CD4-positive, alpha-beta T cell treated with Interferon gamma for 1 hour (primary cell): Measurements from ENCODE around the gene PARP3.
A peak's percentile ranks its signal among the peaks of the same experiment; 100 is the strongest.
"Not testable (repeated sequence)": the region's sequence is repeated elsewhere in the genome, so short reads cannot be mapped to it uniquely, and the experiment has no call there.

Source experiments
- DNase-seq: peaks from one replicate; pipeline ENCODE4 v3.0.0-alpha.2; 2020

Gene PARP3

GRCh38 chr3:51986010-51986947 lies 44.1 kb downstream of the PARP3 start:
- DNase-seq = no peak

GRCh38 chr3:51987568-51987967 lies 45.4 kb downstream of the PARP3 start:
- no peak for DNase-seq

DNA sequence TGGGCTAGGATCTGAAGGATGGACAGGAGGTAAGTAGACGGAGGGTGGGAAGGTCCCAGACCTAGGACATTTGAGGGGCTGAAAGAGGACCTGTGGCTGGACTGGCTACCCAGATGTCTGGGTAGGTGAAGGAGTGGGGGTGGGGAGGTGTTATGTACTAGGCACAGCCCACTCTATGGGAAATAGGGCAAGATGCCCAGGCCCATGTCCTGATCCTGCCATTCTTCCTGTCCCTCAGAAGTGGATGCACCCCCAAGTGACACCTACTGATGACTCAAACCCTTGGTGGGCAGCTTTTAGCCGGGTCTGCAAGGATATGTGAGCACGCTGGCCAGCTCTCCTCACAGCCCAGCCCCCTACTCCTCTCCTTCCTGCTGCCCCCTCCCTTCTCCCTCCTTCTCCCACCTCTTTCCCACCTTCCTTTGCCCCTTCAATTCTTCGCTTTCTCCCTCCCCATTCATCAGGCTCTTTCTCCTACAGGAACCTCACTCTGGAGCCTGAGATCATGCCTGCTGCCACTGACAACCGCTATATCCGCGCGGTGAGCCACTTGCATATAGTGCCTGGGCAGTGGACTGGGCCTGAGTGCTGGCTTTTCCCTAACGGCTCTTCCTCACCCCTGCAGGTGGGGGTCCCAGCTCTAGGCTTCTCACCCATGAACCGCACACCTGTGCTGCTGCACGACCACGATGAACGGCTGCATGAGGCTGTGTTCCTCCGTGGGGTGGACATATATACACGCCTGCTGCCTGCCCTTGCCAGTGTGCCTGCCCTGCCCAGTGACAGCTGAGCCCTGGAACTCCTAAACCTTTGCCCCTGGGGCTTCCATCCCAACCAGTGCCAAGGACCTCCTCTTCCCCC lies 46.4 kb downstream of the PARP3 start:
- no peak for DNase-seq

GRCh38 chr3:51990501-51990971 lies 48.4 kb downstream of the PARP3 start:
- DNase-seq = not testable (repeated sequence)

GRCh38 chr3:51992017-51992682 lies 50.0 kb downstream of the PARP3 start:
- DNase-seq = no peak

GRCh38 chr3:51993657-51994056 lies 51.5 kb downstream of the PARP3 start:
- not testable (repeated sequence) for DNase-seq

GRCh38 chr3:51994530-51994929 lies 52.4 kb downstream of the PARP3 start:
- DNase-seq = no peak

GRCh38 chr3:51995346-51996163 lies 53.4 kb downstream of the PARP3 start, which contains the start of gene RPL29:
Gene RPL29, minus strand, starts transcription at chr3:51995895. Its CDS starts 434 bp downstream, at chr3:51995461.
- DNase-seq = peak; percentile 92

DNA sequence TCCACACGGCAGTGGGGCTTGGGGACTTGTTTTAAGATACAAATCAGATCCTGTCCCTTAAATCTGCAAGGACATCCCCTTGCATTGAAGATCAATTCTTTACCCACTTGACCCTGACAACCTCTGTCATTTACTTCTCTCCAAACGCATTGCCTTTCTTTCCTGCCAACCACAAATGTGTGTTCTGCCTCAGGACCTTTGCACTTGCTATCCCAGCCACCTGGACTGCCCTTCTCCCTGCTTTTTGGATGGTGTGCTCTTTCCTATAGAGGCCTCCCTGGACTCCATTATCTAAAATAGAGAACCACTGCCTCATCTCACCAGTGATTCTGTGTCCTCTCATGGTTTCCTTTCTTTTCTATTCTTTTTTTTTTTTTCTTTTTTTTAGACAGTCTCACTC lies 55.0 kb downstream of the PARP3 start:
- no peak for DNase-seq

DNA sequence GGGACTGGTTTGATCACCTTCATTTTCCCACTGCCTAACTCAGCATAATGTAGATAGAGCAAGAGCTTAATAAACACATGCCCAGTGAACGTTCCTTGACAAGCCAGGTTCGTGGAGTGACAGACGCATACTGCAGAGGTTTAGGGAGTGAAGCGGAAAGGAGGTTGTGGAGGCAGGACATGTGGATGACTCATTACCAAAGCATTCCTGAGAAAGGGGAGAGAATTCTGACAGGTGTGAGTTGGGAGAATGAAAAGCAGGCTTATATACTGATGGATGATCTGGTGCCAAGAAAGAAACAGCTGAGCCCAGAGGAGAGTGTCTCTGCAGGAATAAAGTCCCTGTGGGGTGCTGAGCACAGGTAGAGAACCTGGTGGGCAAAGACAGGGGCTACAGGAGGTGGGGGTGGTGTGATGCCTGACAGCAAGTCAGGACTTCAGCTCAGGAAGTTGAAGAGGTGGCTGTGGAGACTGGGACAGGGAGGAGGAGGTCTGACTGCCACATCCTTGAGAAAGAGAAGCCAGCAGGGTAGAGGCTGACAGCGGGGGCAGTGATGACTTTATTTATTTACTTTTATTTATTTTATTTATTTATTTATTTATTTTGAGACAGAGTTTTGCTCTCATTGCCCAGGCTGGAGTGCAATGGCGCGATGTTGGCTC lies 55.9 kb downstream of the PARP3 start:
- no peak for DNase-seq
